Measurements from ENCODE around the gene CD300A. TPM values are rescaled to one million over a fixed set of nuclear protein-coding genes. Genes with fewer than 3 reads are reported as not detected.

CD300A gene
- total and polyA plus RNA-seq, 2 donors (not counting 1 experiment from before 2014, with no cell fraction given): 2.4 to 5.7 TPM

DNA sequence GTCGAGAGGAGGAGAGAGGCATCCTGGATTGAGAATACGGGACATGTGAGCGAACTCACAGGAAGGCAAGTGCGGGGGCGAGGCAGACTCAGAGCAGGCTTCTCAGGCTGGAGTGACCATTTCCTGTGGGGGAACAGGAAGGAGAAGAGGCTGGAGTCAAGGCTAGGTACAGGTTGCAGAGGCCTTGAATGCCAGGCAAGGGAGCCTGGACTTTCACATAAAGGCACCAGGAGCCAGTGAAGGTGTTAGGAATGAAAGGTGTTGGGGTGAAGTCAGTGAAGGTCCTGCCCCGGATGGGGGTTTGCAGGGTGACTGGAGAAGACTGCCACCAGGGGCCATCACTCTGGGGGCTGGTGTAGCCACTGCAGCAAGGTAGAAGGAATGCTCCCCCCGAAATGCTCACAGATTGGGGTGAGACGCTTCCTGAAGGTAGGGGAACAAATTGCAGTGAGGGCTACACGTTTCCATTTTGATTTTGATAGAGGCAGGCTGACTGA lies 39.8 kb upstream of the CD300A start:
- H3K9me3 Mint-ChIP-seq (ENCODE audit: insufficient read depth): no peaks in the 10 kb centered on the region
- H3K4me3 Mint-ChIP-seq: no peak overlapping the region
- Histone ChIP-seq H3K4me2 (replicated peaks; ENCODE audit: low read depth, low read length, poor library complexity, severe bottlenecking) (no peak overlapping the region), H3K27me3 (replicated peaks in 1 of 4; ENCODE audit: control extremely low read depth in 1 of 4, control insufficient read depth in 3 of 4, insufficient read depth in 4 of 4, low read length in 3 of 4) (peaks cover 0 to 34% (median 10%) of the 10 kb centered on the region in 4 experiments), H3K4me1 (ENCODE audit: control insufficient read depth in 2 of 2, insufficient read depth in 2 of 2, low read length in 2 of 2) (peaks cover 15 to 16% of the 10 kb centered on the region in 2 donors), H3K36me3 (replicated peaks in 1 of 2; ENCODE audit: control extremely low read depth in 1 of 2, control insufficient read depth in 1 of 2, extremely low read depth in 1 of 2, insufficient read depth in 2 of 2, low read length in 1 of 2) (no peaks in the 10 kb centered on the region), H2AFZ (ENCODE audit: insufficient read depth, low read depth, low read length, poor library complexity, severe bottlenecking) (no peak overlapping the region), H4K20me1 (ENCODE audit: control insufficient read depth, insufficient read depth, low read length, poor library complexity, severe bottlenecking) (no peaks in the 10 kb centered on the region), H3K9me3 (ENCODE audit: control extremely low read depth in 1 of 3, control insufficient read depth in 2 of 3, insufficient read depth in 1 of 3, low read length in 2 of 3) (peaks cover 0 to 13% (median 0%) of the 10 kb centered on the region in 3 donors), H3K4me3 (ENCODE audit: control extremely low read depth in 1 of 5, extremely low read depth in 1 of 5, insufficient read depth in 1 of 5, low read depth in 2 of 5, low read length in 4 of 5) (no peak overlapping the region), H3K79me2 (ENCODE audit: control insufficient read depth, insufficient read depth, low read length) (no peaks in the 10 kb centered on the region), H3K9ac (ENCODE audit: low read length) (no peak overlapping the region), H3K27ac (ENCODE audit: low read length in 2 of 2) (no peak overlapping the region)
- intact Hi-C loops (cut with micrococcal nuclease): no loop called here
- TF ChIP-seq CTCF (IDR thresholded peaks at IDR 0.05) (no peak), EZH2 (IDR thresholded peaks at IDR 0.05; ENCODE audit: borderline replicate concordance, insufficient read depth, low read depth, low read length, poor library complexity, severe bottlenecking) (no peak)
- CTCF ChIA-PET: no interaction called here
- DNase-seq (no peak), ATAC-seq (ENCODE audit: low read depth) (no peak)
- peaks cover 12% of the 10 kb centered on the region for H3K4me1 Mint-ChIP-seq
- 86% methylated on average over 9 of the region's 9 CpGs for WGBS (ENCODE audit: insufficient coverage)
- POLR2A ChIA-PET: no interaction called here
- H3K27me3 Mint-ChIP-seq: peaks cover 28% of the 10 kb centered on the region
- no peak overlapping the region for H3K27ac Mint-ChIP-seq

- Mint-ChIP-seq H3K27ac (no peak overlapping the region), H3K27me3 (peaks cover 31% of the 10 kb centered on the region), H3K9me3 (ENCODE audit: insufficient read depth) (no peaks in the 10 kb centered on the region), H3K4me1 (peaks cover 16% of the 10 kb centered on the region), H3K4me3 (no peak overlapping the region)
- no peaks in the 10 kb centered on the region for H3K36me3 ChIP-seq (replicated peaks in 1 of 2; ENCODE audit: control extremely low read depth in 1 of 2, control insufficient read depth in 1 of 2, extremely low read depth in 1 of 2, insufficient read depth in 2 of 2, low read length in 1 of 2)
- intact Hi-C loops (cut with micrococcal nuclease): no loop called here
- no peak overlapping the region for H3K4me2 ChIP-seq (replicated peaks; ENCODE audit: low read depth, low read length, poor library complexity, severe bottlenecking)
- peaks cover 0 to 39% (median 14%) of the 10 kb centered on the region in 4 experiments for H3K27me3 ChIP-seq (replicated peaks in 1 of 4; ENCODE audit: control extremely low read depth in 1 of 4, control insufficient read depth in 3 of 4, insufficient read depth in 4 of 4, low read length in 3 of 4)
- CTCF ChIA-PET: no interaction called here
- no peak overlapping the region for H3K27ac ChIP-seq (ENCODE audit: low read length in 2 of 2)
- no peak overlapping the region for H2AFZ ChIP-seq (ENCODE audit: insufficient read depth, low read depth, low read length, poor library complexity, severe bottlenecking)
- no peaks in the 10 kb centered on the region for H3K79me2 ChIP-seq (ENCODE audit: control insufficient read depth, insufficient read depth, low read length)
- POLR2A ChIA-PET: no interaction called here
- no peak for DNase-seq
- H4K20me1 ChIP-seq (ENCODE audit: control insufficient read depth, insufficient read depth, low read length, poor library complexity, severe bottlenecking): no peaks in the 10 kb centered on the region
- 78% methylated on average over 9 of the region's 10 CpGs for WGBS (ENCODE audit: insufficient coverage)
- H3K9me3 ChIP-seq (ENCODE audit: control extremely low read depth in 1 of 3, control insufficient read depth in 2 of 3, insufficient read depth in 1 of 3, low read length in 2 of 3): peaks cover 0 to 18% (median 0%) of the 10 kb centered on the region in 3 donors
- no peak overlapping the region for H3K9ac ChIP-seq (ENCODE audit: low read length)
- ATAC-seq (ENCODE audit: low read depth): no peak
- H3K4me1 ChIP-seq (ENCODE audit: control insufficient read depth in 2 of 2, insufficient read depth in 2 of 2, low read length in 2 of 2): peaks cover 20 to 22% of the 10 kb centered on the region in 2 donors
- TF ChIP-seq EZH2 (IDR thresholded peaks at IDR 0.05; ENCODE audit: borderline replicate concordance, insufficient read depth, low read depth, low read length, poor library complexity, severe bottlenecking): no peak
- no peak for TF ChIP-seq CTCF (IDR thresholded peaks at IDR 0.05)
- H3K4me3 ChIP-seq (ENCODE audit: control extremely low read depth in 1 of 5, extremely low read depth in 1 of 5, insufficient read depth in 1 of 5, low read depth in 2 of 5, low read length in 4 of 5): no peak overlapping the region
Observed at GRCh38 chr17:74427048-74427762, 39.2 kb upstream of the CD300A start.

Measured in B cell (primary cell).